Measurements from ENCODE around the gene TMCO5A.

DNA sequence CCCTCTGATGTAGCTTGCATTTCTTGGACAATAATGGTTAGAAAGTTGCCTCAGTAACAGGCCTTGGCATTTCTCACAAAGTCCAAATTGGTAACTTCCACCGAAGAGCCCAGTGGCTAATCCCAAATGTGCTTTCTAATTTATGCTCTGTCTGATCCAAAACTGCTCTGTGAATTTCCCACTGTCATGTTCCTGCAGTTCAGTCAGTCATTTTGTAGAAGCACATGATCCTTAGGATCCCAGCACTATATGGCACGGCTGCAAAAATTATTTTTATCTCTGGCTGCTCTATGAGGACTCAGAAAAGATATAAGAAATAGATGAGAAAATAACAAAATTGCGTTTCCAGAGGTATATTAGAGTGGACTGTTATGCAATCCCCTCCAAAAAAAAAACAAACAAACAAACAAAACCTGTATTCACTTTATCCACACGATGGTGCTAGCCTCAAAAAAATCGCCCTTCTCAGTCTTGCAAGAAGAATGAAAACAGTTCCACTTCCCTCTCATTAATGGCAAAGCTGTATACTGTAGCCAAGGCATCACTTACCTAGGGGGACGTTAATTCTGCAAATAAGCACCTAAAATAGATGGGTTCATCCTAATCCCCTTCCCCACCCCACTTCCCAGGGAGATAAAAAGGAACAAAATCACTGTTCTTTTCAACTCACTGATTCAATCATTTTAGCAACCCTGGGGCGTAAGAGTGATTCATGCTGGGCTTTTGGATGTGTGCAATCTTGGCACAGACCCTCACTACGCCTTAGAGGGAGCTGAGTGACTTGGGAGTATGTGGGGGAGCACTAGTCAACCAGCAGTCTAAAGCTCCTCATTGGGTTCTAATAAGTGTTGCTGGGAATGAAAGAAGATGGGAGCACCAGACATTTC lies 61.3 kb downstream of the TMCO5A start:
- TF ChIP-seq POLR2AphosphoS5 (IDR thresholded peaks at IDR 0.05; ENCODE audit: low read depth, low read length) (no peak), REST (IDR thresholded peaks at IDR 0.05; ENCODE audit: insufficient read depth in 1 of 2, low read depth in 2 of 2, low read length in 2 of 2) (no peak), SIN3A (IDR thresholded peaks at IDR 0.05; ENCODE audit: borderline replicate concordance, insufficient read depth, low read length) (no peak), TAF1 (IDR thresholded peaks at IDR 0.05; ENCODE audit: borderline replicate concordance, insufficient read depth, low read length) (no peak), FOXP2 (optimal IDR thresholded peaks at IDR 0.05; ENCODE audit: borderline replicate concordance, extremely low read depth, extremely low read length, insufficient read depth) (no peak)

All from PFSK-1 (cell line).